GM18519 (cell line): ENCODE results near the gene SCG2.
"Not testable (repeated sequence)": the region's sequence is repeated elsewhere in the genome, so short reads cannot be mapped to it uniquely, and the experiment has no call there.

Experiments
- ATAC-seq: cut with Tn5 transposase; IDR thresholded peaks from one replicate; pipeline ENCODE4 v1.9.1; 2021; ENCODE audit warnings: mild to moderate bottlenecking, moderate library complexity; ENCODE audit not compliant: unreplicated experiment, low FRiP score

Gene SCG2

DNA sequence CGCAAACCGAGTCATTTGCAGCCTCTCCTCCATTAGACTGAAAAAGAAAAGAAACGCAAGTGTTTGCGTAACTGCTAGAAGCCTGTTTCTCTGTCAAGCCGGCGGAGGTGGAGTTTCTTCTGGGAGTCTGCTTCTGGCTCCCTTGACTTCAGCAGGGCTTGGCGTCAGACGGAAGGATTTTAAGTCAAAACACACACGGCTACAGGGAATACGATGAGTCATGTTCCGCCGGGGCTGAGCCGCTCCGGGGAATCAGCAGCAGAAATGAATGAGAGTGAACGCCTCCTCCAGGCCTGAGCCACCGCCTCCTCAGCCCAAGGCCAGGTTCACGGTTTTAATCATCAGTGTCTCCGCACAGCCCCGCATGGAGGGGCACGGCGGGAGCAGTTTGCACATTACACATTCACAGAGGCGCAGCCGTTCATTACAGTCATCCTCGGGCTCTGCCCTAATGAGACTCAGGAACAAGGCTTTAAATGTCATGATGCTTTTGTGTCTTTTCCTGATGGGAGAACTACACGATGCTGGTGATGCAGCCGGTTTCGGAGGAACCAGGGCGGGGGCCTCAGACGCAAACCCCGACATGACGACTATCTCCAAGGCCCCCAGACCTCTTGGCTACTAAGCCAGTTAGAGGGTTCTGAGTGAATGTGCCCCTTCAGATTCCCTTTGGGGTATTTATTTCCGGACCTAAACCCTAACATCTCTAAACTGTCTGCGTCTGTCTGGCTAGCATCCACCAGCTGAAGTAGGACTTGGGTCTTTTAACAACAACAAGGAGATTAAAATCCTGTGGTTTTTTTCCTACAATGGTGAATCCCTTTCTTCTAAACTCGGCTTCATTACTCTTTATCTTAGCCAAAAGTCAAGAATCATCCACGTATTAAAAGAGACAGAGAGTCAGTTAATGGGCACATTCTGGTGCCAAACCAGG lies 11.1 kb upstream of the SCG2 start:
- ATAC-seq: no peak

DNA sequence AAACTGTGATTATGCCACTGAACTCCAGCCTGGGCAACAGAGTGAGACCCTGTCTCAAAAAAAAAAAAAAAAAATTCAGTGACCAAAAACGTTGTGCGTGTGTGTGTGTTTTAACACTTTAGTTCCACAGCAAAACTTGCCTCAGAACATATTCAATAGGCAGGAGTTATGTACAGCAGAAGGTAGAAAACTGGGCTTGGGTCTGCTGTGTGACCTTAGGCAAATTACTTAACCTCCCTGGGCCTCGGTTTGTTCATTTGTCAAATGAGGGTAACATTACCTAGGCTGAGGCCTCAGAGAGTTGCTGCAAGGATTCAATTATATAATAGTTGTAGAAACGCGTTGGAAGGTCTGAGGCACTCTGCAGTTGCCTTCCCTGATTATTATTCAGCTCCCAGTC lies 10.3 kb upstream of the SCG2 start:
- ATAC-seq: no peak

DNA sequence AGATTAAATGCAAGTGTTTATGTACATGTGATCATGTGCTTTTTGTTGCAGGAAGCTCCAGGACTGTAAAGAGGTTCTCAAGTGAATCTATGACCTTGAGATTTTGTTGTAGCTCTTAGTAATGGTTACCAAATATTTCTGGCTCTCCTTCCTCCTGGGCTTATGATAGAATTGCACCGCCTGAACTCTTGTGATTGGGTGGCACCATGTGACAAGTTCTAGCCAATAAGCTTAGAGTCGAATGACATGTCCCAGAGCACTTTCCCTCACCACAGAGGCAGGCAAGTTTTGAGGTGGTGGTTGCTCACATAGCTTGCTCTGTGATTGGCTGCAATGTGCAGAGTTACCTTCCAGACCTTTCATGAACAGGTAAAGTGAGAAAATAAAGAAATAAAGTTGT lies 8.9 kb upstream of the SCG2 start:
- no peak for ATAC-seq

DNA sequence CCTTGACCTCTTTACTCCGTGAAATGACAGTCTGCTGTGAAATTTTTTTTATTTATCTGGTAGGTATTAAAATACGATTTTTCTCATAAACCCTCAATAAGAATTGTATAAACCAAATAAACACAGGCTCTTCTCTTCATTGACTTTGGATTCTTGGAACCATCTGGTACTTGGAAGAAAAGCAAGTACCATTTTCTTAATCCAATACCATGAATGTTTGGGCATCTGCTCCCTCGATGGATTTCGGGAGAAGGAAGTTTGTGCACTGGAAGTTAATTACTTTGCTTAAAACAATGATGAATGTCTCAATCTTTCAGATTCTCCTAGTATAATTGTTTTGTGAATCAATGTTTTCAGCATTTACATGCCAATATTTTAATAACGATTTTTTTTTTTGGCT lies 5.3 kb upstream of the SCG2 start:
- no peak for ATAC-seq

DNA sequence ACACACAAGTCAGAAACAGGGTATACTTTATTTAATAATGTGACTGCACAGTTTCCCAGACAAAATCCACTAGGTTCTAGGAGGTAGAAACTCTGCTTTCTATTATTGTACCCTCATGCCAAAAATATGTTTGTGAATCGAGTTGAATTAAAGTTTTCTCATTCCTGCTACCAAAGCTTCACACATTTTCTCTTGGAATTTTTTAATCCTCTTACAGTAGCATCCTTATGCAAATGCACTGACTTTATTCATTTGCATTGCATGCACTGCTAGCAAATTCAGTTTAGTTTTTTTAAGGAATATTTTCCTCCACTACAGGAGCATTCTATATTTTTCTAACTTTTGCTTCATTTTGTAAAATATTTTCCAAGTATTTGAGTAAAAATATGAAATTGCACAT lies 4.8 kb upstream of the SCG2 start:
- ATAC-seq: no peak

DNA sequence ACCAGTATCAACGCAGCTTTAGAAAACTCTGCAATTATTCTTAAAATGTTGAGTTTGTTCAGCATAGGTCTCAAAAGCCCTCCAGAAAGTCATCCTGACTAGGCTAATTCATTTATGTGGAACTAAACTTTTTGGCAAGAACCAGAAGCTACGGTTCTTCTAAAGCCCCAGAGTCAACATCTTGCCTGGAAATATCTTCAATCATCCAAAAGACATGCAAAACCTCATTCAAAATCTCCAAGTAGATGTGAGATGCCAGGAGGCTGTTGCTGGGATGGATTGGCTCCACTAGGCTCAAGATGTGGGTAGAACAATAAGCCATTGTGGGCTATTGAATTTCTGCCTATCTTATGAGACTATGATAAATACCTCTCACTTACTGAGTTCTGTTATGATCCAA lies 2.1 kb upstream of the SCG2 start:
- ATAC-seq: no peak

DNA sequence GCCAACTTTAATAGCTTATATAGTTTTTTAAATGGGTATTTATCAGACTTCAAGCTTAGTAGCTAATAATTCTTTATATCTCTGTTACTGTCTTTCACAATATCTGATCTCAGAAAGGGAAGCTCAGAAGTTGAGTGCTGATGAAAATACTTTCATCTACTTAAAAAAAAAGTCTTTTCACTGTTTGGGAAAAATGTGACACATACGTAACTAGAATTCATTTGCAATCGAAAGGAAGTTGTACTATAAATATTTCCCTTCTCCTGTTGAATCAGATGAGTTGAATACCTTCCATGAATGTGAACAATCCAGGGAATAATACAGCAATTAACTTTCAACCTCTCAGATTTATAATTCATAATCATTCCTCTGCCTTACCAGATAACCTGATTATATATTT lies 811 bp upstream of the SCG2 start:
- no peak for ATAC-seq

DNA sequence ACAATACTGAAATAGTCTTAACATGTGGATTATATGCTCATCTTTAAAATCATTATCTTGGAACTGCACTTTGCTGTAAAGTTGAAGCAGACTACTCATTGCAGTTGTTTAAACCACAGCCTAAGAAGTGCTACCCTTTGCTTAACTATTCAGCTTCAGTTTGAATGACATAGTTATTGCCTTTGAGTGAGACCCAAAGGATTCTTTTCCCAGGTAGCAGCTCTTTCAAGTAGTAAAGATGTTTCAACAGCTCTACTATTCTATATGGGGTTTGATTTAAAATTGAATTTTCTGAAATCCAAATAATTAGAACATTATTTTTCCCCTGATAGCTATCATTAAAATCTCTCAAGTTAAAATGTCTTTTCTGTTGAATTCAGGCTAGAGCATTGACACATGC lies 1.1 kb downstream of the SCG2 start:
- ATAC-seq: no peak

DNA sequence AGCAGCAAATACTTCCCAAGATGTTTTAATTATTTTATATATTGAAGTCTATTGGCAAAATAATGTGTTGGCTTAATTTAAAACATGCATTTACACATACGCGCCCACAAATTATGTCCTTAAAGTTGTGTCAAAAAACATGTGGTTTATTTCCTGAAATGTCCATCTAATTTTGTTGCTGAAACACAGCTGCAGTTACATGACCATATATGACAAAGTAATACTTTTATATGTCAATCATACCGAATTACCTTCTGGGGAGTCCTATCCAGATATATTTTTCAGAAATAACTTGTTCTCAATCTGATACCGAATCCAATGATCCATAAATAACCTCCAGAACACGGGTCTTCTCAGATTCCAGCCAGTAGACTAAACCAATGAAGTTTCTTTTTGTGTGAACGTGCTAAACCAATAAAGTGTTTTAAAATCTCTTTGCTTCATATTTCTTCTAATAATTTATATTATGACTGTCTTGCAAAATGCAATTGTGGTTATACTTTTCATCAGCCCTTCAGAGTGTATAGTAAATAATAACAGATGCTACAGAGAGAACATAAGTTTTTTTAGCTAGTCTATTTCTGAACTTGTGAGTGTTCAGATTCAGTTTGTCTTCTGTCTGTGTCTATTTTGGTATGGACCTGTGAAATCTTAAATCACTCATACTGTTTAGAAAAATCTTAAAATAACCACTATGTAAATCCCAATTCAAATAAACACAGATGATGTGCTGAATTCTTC lies 2.4 kb downstream of the SCG2 start:
- no peak for ATAC-seq

DNA sequence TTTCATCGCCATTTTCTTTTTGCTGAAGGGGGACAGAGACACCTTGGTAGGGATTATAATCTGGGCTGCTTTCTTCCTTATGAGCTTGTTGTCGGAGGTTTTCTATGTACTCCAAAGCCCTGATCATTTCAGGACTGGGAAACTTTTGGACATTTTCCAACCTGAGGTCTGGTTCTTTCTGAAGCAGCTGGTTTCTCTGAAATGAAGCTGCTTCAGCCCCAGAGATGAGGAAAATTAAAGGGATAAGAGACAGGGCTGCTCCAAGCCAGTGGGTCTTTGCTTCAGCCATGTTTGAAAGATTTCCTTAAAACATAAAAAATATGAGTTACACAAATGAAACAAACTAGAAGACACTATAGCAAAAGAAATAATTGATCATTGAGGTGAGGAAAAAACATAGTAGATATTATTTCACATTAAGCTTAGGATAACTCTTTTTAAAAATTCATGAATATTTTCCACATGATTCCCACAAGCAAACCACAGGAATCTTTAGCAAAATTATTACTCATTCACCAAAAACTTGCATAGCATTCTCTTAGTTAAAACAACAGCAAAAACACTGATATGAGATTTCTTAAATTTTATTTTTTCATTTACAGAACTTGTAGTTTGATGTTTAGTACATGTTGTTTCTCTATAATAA lies 3.0 kb downstream of the SCG2 start:
- ATAC-seq: no peak

DNA sequence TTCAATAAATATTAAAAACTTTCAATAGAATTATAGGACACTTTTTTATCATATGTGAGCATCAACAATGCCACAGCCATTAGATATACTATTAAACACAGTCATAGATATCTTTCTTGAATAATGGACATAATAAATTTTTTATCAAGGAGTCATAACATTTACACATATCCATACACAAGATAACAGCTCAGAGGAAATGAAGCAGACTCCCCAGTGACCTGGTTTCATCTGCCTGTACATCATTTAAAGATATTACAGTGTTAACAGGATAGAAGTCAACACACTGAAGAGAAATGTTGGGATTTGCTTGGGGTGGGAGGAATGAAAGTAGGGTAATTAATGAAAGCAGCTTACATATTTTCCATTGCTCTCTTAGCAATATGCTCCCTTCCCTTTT lies 5.1 kb downstream of the SCG2 start:
- ATAC-seq: no peak

DNA sequence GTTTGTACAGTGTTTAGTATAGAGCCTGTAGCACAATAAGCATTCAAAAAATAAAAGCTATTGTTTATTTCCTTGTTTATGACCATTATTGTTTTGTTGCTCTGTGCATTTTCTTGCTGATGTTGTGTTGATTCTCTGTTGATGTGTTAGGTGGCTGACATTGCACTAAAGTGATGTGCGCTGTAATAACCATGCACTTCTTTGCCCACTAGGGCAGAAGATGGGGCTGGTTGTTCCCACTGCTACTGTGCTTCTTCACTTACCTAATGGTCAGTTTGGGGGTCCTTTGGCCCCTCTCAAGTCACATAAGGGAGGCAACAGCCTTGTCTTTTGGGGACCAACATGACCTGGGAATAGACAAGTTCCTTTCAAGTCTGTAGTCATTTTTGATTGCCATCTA lies 6.0 kb downstream of the SCG2 start:
- ATAC-seq: no peak

DNA sequence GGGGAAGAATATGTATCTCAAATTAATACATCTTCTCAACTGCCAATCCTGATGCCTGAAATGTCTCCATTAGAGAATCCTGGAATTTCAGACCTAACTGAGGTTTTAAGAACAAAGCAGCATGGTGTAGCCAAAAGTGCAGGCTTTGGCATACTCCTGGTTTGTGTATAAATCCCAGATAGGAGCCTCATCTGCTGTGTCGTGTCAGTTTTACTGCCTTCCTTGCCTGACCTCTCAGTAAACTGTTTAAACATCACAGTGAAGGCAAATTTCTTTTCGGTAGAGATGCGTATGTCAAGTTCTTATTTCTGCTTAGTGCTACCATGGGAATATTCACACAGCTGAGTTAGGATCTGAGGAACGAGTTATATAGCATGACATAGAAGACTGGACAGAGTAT lies 7.3 kb downstream of the SCG2 start:
- ATAC-seq: no peak

DNA sequence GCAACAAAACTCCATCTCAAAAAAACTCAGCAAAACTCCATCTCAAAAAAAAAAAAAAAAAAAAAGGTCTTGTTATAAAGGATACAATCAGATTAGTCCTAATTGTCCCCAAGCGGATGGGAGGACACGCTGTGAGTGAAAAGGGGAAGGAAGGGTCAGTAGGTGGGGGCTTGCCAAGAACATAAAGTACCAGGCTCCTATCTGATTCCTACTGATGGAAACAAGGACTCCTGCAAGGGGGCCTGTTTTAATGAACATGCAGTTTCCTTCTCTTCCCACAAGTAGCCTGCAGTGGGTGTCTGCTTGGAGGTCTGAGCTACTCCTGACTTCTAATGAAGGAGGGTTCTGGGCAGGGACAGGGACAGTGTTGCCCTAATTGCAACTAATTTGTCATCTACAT lies 7.9 kb downstream of the SCG2 start:
- ATAC-seq: no peak

DNA sequence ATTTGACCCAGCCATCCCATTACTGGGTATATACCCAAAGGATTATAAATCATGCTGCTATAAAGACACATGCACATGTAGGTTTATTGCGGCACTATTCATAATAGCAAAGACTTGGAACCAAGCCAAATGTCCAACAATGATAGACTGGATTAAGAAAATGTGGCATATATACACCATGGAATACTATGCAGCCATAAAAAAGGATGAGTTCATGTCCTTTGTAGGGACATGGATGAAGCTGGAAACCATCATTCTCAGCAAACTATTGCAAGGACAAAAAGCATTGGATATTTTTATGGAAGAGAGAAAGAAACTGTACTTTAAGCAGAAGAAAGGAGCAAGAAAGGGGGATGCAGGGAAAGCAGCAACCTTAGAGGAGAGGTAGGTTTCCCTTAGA lies 9.5 kb downstream of the SCG2 start:
- not testable (repeated sequence) for ATAC-seq

DNA sequence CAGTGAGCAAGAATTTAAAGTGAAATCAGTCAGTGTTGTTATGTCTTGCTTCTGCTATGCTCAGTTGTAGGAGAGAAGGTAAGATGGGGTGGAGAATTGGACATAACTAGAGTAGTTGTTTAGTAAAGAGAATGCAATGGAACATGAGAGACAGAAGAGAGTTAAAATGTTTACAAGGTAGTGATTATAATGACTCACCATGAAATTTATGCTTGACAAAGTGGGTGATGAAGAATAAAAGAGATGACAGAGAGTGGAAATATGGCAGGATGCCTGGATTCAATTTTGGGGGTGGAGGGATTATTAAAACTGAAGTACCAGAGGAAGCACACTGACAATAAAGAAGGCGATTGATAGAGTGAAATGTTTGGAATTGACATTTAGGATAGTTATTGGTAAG lies 10.6 kb downstream of the SCG2 start:
- no peak for ATAC-seq

DNA sequence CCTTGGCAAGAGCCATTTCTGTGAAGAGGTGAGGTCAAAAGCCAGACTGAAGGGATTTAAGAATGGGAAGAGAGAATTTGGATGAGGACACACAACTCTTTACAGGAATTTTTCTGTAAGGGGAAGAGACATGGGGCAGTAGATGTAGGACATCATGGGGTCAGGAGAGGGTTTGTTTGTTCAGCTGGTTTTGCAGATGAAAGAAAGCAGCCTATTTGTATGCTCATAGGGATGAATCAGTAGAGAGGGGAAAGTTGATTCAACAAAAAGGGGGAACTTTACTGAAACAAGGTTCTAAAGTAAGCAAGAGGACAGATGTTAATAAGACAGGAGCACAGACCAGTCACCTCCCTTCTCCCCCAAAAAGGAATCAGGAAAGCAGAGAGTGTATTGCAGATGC lies 11.2 kb downstream of the SCG2 start:
- ATAC-seq: no peak

DNA sequence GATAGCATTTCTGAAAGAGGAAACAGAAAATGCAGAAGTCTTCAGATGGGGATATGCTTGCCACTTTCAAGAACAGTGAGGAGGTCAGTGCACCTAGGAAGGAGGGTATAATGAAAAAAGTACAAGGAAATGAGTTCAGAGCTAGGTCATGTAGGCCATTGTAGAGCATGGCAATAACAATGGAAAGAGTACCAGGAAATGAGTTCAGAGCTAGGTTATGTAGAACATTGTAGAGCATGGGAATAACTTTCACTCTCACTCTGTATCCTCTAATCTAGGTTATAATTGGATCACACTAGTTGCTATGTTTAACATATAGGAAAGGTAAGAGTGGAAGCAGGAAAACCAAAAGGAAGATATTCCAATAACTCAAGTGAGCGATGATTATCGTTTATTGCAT lies 12.3 kb downstream of the SCG2 start:
- ATAC-seq: no peak

DNA sequence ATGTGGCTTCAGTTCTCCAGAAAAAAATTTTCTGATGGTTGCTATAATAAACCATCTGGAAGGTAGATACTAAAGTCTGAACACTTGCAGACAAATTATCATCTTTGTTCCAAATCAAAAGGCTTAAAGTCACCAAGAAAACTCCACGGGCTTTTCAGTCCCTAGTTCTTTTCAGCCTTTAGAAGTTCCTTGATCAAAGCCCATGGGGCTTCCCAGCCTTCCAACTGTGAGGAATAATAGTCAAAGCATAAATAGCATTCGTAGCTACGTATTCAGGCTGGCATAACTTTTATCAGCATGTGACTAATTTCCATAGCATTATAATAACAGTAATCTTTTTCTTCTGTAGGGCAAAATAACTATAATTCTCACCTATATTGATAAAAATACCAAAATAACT lies 13.9 kb downstream of the SCG2 start:
- no peak for ATAC-seq

DNA sequence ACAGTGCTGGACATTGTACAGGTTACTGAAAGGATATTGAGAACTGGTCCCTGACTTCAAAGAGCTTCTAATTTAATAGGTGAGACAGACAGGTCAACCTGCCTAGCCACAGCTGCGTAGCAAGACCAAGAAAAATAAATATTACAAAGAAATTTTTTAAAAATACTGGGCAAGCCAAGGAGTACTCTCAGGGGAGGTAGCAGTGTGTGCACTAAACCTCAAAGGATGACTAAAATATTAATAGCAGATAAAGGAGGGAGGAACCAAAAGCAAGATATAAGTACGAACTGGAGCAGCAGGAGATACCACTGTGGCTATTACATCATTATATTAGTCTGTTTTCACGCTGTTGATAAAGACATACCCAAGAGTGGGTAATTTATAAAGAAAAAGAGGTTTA lies 14.9 kb downstream of the SCG2 start:
- no peak for ATAC-seq

DNA sequence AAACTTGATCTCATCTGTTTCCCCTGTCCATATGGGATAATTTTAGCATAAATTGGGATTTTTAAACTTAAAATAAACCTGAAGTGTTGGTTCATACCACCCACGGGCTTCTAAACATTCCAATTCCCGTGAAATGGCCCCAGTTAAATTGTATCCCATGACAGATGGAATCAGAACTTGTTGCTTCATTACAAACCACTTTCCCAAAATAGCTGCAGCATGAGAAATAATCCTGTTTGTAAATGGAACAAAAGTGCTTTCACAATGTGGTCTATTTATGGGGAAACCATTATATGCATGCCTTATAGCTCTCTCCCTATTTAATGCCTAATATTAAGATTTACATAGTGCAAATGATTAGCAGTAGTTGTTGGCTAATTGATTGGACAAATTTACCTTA lies 15.9 kb downstream of the SCG2 start:
- no peak for ATAC-seq

DNA sequence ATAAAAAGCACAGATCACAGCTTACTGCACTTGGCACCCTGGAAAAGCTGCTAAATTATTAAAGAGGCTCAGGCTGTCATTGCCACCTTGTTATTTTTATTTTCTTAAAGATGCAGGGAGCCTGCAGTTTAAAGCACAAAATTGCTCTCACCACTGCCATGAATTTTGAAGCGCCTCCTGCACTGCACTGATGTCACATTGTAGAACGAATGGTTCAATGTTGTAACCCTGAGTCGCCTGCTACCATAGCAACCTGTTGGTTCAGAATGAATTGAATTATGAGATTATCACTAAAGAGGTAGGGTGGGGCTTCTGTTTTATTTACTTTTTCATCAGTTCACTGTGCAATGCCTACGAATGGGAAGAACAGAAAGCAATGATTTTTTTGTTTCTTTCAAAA lies 16.5 kb downstream of the SCG2 start:
- ATAC-seq: no peak
